Peyer's patch (tissue), 4 donors: Measurements from ENCODE around the gene ARHGAP5.

Experiments used
- CTCF ChIP-seq, 6 experiments: fragments of 450-650 bp in 4 of 6; fragments of 200-600 bp in 2 of 6; sonication (generic) in 1 of 6; IDR thresholded peaks; one replicate each; pipeline ENCODE4 v1.5.1; 2017 to 2019; ENCODE audit warnings: antibody characterized with exemption in 6 of 6, mild to moderate bottlenecking in 3 of 6, moderate library complexity in 1 of 6
- POLR2A ChIP-seq, 2 donors: fragments of 450-650 bp; IDR thresholded peaks; one replicate each; pipeline ENCODE4 v1.5.1; 2017; ENCODE audit warnings: antibody characterized with exemption in 2 of 2, mild to moderate bottlenecking in 2 of 2, moderate library complexity in 2 of 2

GRCh38 chr14:32109676-32110547, 32.8 kb downstream of the ARHGAP5 start:
- no peak for TF ChIP-seq CTCF (IDR thresholded peaks at IDR 0.05)
- no peak for TF ChIP-seq POLR2A (IDR thresholded peaks at IDR 0.05)
